Osteoblast (primary cell): Measurements from ENCODE around the gene FOXN3. TPM values are rescaled to one million over a fixed set of nuclear protein-coding genes. Genes with fewer than 3 reads are reported as not detected.
A peak's percentile ranks its signal among the peaks of the same experiment; 100 is the strongest.

Source experiments
- DNase-seq: peaks from one replicate; pipeline ENCODE4 v3.0.0; 2011; ENCODE audit warnings: low spot score, mixed read lengths; ENCODE audit not compliant: insufficient read length; ENCODE audit errors: missing footprints
- H2AFZ ChIP-seq: 2 replicates; pipeline ENCODE4 v1.6.0; 2011; ENCODE audit warnings: mild to moderate bottlenecking, low read length
- H3K27ac ChIP-seq: 2 replicates; pipeline ENCODE4 v1.5.1; 2011; ENCODE audit warnings: mild to moderate bottlenecking, low read depth, low read length, moderate library complexity
- H3K27me3 ChIP-seq: 2 replicates; pipeline ENCODE4 v1.6.0; 2012; ENCODE audit warnings: mild to moderate bottlenecking, control low read depth, inconsistent platforms, low read length, moderate library complexity; ENCODE audit not compliant: insufficient read depth
- H3K36me3 ChIP-seq: 2 replicates; pipeline ENCODE4 v1.5.1; 2011; ENCODE audit warnings: mild to moderate bottlenecking, low read length, control low read depth, moderate library complexity; ENCODE audit not compliant: insufficient read depth
- H3K4me1 ChIP-seq: 2 replicates; pipeline ENCODE4 v1.5.1; 2011; ENCODE audit warnings: mild to moderate bottlenecking, low read length, control low read depth, moderate library complexity; ENCODE audit not compliant: insufficient read depth
- H3K4me2 ChIP-seq: 2 replicates; pipeline ENCODE4 v1.6.0; 2011; ENCODE audit warnings: mild to moderate bottlenecking, low read length; ENCODE audit not compliant: insufficient read depth
- H3K4me3 ChIP-seq: fragments of 200-600 bp; sonication (generic); 3 replicates; pipeline ENCODE4 v1.5.1; 2012; ENCODE audit warnings: mild to moderate bottlenecking, low read length, inconsistent platforms; ENCODE audit not compliant: insufficient read depth
- H3K79me2 ChIP-seq: 2 replicates; pipeline ENCODE4 v1.6.0; 2012; ENCODE audit warnings: mild to moderate bottlenecking, low read length, control low read depth, inconsistent platforms; ENCODE audit not compliant: insufficient read depth
- H3K9me3 ChIP-seq: 2 replicates; pipeline ENCODE4 v1.5.1; 2011; ENCODE audit warnings: low read depth, low read length, control low read depth
- H4K20me1 ChIP-seq: 2 replicates; pipeline ENCODE4 v1.6.0; 2012; ENCODE audit warnings: mild to moderate bottlenecking, low read length, control low read depth; ENCODE audit not compliant: insufficient read depth
- total RNA-seq: library from RNA; depleted of rRNA; stranded (reverse); fragments of >200 nt; gene quantifications from 2 replicates; pipeline ENCODE4 v1.2.3, GENCODE V29; 2012
- TF ChIP-seq, protein P1 (sequence below): IDR thresholded peaks from 2 replicates; pipeline ENCODE4 v1.5.1; 2011; ENCODE audit warnings: mild to moderate bottlenecking, low read depth, low read length, moderate library complexity; ENCODE audit errors: extremely low read depth

Gene FOXN3
- total RNA-seq, 1 donor, result 49.9 TPM

DNA sequence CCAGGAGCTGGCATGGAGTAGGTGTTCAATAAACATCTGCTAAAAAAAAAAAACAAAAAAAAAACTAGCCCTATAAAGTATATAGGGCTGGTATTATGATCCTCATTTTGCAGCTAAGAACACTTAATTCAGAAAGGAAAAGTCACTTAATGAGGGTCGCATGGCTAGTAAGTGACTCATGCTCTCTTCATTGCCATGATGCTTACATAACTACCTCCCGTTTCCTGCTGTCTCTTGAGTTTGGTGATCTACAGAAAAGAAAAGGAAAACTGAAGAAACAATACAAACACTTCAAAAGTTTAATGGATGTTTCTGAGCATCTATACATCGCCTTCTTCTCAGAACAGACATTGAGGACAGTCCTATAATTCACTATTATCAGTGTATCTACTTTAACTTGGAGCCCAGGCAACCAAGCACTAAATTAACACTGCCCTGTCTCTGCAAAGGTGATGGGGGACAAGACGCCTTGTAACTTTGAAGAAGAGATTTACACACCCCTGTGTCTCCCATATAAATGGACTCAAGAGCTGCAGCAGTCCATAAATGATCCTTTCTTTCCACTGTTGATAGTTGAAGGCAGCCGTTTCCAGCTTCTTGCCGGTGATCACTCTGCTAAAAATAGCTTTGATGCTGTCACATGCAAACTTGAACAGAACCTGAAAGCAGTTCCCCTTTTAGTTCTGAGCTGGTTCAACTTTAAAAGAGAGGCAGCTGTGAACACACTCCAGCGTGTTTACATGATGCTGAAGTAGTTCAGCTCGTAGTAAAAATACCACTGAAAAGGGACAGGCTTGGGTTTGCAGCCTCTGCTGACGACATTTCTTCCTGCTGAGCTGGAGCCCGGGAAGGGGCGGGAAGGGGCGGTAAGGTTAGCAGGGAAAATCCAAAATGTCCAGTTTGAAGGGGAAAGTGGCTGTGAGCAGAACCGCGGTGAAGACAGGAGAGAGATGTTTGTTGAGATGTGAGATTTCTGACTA lies 113.3 kb downstream of the FOXN3 start:
- peak overlapping the region; percentile 92 for H3K27ac ChIP-seq
- H3K79me2 ChIP-seq, result no peaks in the 10 kb centered on the region
- H3K36me3 ChIP-seq, result no peaks in the 10 kb centered on the region
- H2AFZ ChIP-seq, result peak overlapping the region; percentile 76
- peak overlapping the region; percentile 59 for H3K4me3 ChIP-seq
- TF ChIP-seq, protein P1, sequence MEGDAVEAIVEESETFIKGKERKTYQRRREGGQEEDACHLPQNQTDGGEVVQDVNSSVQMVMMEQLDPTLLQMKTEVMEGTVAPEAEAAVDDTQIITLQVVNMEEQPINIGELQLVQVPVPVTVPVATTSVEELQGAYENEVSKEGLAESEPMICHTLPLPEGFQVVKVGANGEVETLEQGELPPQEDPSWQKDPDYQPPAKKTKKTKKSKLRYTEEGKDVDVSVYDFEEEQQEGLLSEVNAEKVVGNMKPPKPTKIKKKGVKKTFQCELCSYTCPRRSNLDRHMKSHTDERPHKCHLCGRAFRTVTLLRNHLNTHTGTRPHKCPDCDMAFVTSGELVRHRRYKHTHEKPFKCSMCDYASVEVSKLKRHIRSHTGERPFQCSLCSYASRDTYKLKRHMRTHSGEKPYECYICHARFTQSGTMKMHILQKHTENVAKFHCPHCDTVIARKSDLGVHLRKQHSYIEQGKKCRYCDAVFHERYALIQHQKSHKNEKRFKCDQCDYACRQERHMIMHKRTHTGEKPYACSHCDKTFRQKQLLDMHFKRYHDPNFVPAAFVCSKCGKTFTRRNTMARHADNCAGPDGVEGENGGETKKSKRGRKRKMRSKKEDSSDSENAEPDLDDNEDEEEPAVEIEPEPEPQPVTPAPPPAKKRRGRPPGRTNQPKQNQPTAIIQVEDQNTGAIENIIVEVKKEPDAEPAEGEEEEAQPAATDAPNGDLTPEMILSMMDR, result no peak
- H3K9me3 ChIP-seq, result no peaks in the 10 kb centered on the region
- H4K20me1 ChIP-seq, result no peaks in the 10 kb centered on the region
- peak; percentile 72 for DNase-seq
- H3K4me2 ChIP-seq, result peak overlapping the region; percentile 92
- H3K4me1 ChIP-seq, result peaks cover 36% of the 10 kb centered on the region
- no peaks in the 10 kb centered on the region for H3K27me3 ChIP-seq

DNA sequence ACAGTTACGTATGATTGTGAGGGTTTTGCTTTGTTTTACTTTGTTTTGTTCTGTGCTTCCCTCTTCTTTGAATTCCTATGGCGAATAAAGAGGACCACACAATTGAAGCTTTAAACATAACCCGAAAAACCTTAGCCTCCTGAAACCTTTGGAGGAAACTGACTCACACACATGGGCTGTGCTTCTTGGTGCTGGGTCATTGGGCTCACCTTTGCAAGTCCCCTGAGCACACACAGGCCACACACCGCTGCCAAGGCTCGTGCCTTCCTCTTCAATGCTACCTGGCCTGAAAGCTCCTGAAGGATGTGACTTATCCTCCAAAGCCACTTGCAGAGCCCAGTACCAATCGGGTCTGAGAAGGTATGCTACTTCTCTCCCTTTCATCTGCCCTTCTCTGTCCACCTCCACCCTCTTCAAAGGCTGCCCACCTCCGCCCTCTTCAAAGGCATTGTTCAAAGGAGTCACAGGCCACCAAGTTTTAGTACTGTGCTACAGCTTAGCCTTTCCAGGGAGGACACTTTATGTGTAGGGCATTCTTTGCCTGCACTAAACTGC lies 114.6 kb downstream of the FOXN3 start:
- H3K79me2 ChIP-seq, result no peaks in the 10 kb centered on the region
- H2AFZ ChIP-seq, result no peak overlapping the region
- peaks cover 2% of the 10 kb centered on the region for H4K20me1 ChIP-seq
- no peak for DNase-seq
- H3K4me2 ChIP-seq, result no peak overlapping the region
- no peaks in the 10 kb centered on the region for H3K9me3 ChIP-seq
- H3K4me1 ChIP-seq, result peaks cover 30% of the 10 kb centered on the region
- TF ChIP-seq, protein P1, result no peak
- H3K27me3 ChIP-seq, result no peaks in the 10 kb centered on the region
- H3K36me3 ChIP-seq, result no peaks in the 10 kb centered on the region
- no peak overlapping the region for H3K27ac ChIP-seq
- H3K4me3 ChIP-seq, result no peak overlapping the region

DNA sequence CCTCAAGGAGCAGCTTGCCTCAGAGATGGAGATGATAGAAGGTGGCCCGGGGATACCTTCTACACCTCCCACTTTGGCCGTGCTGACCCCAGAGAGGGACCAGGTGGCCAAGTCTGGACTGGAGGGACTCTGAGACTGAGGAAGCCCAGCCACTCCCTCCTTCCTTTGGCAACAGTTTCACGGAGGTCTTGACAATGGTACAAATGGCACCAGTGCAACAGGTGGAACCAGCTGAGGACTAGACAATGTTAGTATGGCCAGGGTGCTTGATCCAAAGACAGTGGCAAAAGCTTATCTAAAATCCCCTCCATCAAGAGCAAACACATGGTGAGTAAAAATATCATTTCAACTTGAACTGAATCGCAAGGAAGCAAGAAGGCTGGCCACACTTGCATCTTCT lies 117.4 kb downstream of the FOXN3 start:
- peaks cover 18% of the 10 kb centered on the region for H3K4me1 ChIP-seq
- no peak overlapping the region for H2AFZ ChIP-seq
- no peak for DNase-seq
- H3K4me3 ChIP-seq, result no peak overlapping the region
- H3K27ac ChIP-seq, result no peak overlapping the region
- no peaks in the 10 kb centered on the region for H3K36me3 ChIP-seq
- no peaks in the 10 kb centered on the region for H3K9me3 ChIP-seq
- TF ChIP-seq, protein P1, result no peak
- peaks cover 2% of the 10 kb centered on the region for H4K20me1 ChIP-seq
- H3K27me3 ChIP-seq, result no peaks in the 10 kb centered on the region
- H3K4me2 ChIP-seq, result no peak overlapping the region
- no peaks in the 10 kb centered on the region for H3K79me2 ChIP-seq
